ENCODE measurements around the gene FOXC1.

Gene FOXC1

GRCh38 chr6:1589208-1589607 lies 20.5 kb upstream of the FOXC1 start:
- Histone ChIP-seq H3K27ac (no peak overlapping the region), H3K4me3 (no peak overlapping the region)
- no peak for TF ChIP-seq CTCF (IDR thresholded peaks at IDR 0.05)
- no peak for DNase-seq (ENCODE audit: low spot score)

GRCh38 chr6:1590580-1590979 lies 19.1 kb upstream of the FOXC1 start:
- H3K4me3 ChIP-seq, result no peak overlapping the region
- DNase-seq (ENCODE audit: low spot score), result no peak
- no peak for TF ChIP-seq CTCF (IDR thresholded peaks at IDR 0.05)
- H3K27ac ChIP-seq, result no peak overlapping the region

- no peak for TF ChIP-seq CTCF (IDR thresholded peaks at IDR 0.05)
- no peak for DNase-seq (ENCODE audit: low spot score)
- H3K4me3 ChIP-seq, result no peak overlapping the region
Measured at GRCh38 chr6:1591243-1591642, 18.5 kb upstream of the FOXC1 start.

GRCh38 chr6:1591926-1592325 lies 17.8 kb upstream of the FOXC1 start:
- H3K4me3 ChIP-seq, result no peak overlapping the region
- no peak for TF ChIP-seq CTCF (IDR thresholded peaks at IDR 0.05)
- no peak for DNase-seq (ENCODE audit: low spot score)
- H3K27ac ChIP-seq, result no peak overlapping the region

More at GRCh38 chr6:1591243-1591642, 18.5 kb upstream of the FOXC1 start:
- no peak overlapping the region for H3K27ac ChIP-seq

GRCh38 chr6:1592852-1593251 lies 16.9 kb upstream of the FOXC1 start:
- no peak for TF ChIP-seq CTCF (IDR thresholded peaks at IDR 0.05)
- no peak overlapping the region for H3K27ac ChIP-seq
- no peak overlapping the region for H3K4me3 ChIP-seq
- no peak for DNase-seq (ENCODE audit: low spot score)

- TF ChIP-seq CTCF (IDR thresholded peaks at IDR 0.05), result no peak
- H3K27ac ChIP-seq, result no peak overlapping the region
- H3K4me3 ChIP-seq, result no peak overlapping the region
- DNase-seq (ENCODE audit: low spot score), result no peak
Measured at GRCh38 chr6:1593286-1593957, 16.3 kb upstream of the FOXC1 start.

- H3K4me3 ChIP-seq, result no peak overlapping the region
- H3K27ac ChIP-seq, result no peak overlapping the region
Measured at GRCh38 chr6:1593958-1594314, 15.8 kb upstream of the FOXC1 start.

More at GRCh38 chr6:1593958-1594314, 15.8 kb upstream of the FOXC1 start:
- peak; percentile 64 for DNase-seq (ENCODE audit: low spot score)
- TF ChIP-seq CTCF (IDR thresholded peaks at IDR 0.05), result no peak
